OCI-LY1 (cell line): ENCODE data around the gene CHST11.

ENCODE experiments used
- H2AFZ ChIP-seq: fragments of 200-600 bp; sonication (generic), shearing (Covaris generic); 2 replicates; pipeline ENCODE4 v1.6.0; 2014; ENCODE audit warnings: antibody characterized with exemption, mild to moderate bottlenecking, low read length
- H3F3A ChIP-seq: fragments of 200-600 bp; sonication (generic), shearing (Covaris generic); 2 replicates; pipeline ENCODE4 v1.6.0; 2014; ENCODE audit warnings: mild to moderate bottlenecking, antibody characterized with exemption, low read length, moderate library complexity; ENCODE audit not compliant: insufficient read depth
- H3K27ac ChIP-seq: fragments of 200-600 bp; sonication (generic); 2 replicates; pipeline ENCODE4 v1.5.1; 2014; ENCODE audit warnings: low read length, mixed run types, mild to moderate bottlenecking, low read depth; ENCODE audit not compliant: poor library complexity, severe bottlenecking
- H3K27me3 ChIP-seq: fragments of 200-600 bp; sonication (generic); 2 replicates; pipeline ENCODE4 v1.6.0; 2014; ENCODE audit warnings: antibody characterized with exemption, mild to moderate bottlenecking, low read length, moderate library complexity; ENCODE audit not compliant: insufficient read depth
- H3K36me3 ChIP-seq: fragments of 200-600 bp; sonication (generic); 2 replicates; pipeline ENCODE4 v1.6.1; 2014; ENCODE audit warnings: mild to moderate bottlenecking, antibody characterized with exemption, low read length, moderate library complexity, mixed read lengths; ENCODE audit not compliant: insufficient read depth
- H3K4me1 ChIP-seq: fragments of 200-600 bp; sonication (generic); 2 replicates; pipeline ENCODE4 v1.5.1; 2014; ENCODE audit warnings: mild to moderate bottlenecking, low read length, moderate library complexity; ENCODE audit not compliant: insufficient read depth, severe bottlenecking
- H3K4me2 ChIP-seq: fragments of 200-600 bp; sonication (generic), shearing (Covaris generic); 2 replicates; pipeline ENCODE4 v1.6.1; 2014; ENCODE audit warnings: low read length
- H3K4me3 ChIP-seq: fragments of 200-600 bp; sonication (generic); 2 replicates; pipeline ENCODE4 v1.5.1; 2014; ENCODE audit warnings: low read length, low read depth, mild to moderate bottlenecking, mixed read lengths; ENCODE audit not compliant: poor library complexity, severe bottlenecking
- H3K79me2 ChIP-seq: fragments of 200-600 bp; shearing (Covaris generic); 2 replicates; pipeline ENCODE4 v1.6.1; 2016; ENCODE audit warnings: mixed run types, low read length, mixed read lengths; ENCODE audit not compliant: insufficient read depth
- H3K9ac ChIP-seq: fragments of 200-600 bp; sonication (generic), shearing (Covaris generic); 2 replicates; pipeline ENCODE4 v1.6.1; 2014; ENCODE audit warnings: mild to moderate bottlenecking, low read length, mixed read lengths
- H3K9me2 ChIP-seq: fragments of 200-600 bp; sonication (generic), shearing (Covaris generic); 2 replicates; pipeline ENCODE4 v1.6.1; 2014; ENCODE audit warnings: low read depth, mild to moderate bottlenecking, low read length, mixed read lengths
- H3K9me3 ChIP-seq: fragments of 200-600 bp; shearing (Covaris generic); 2 replicates; pipeline ENCODE4 v1.6.1; 2014; ENCODE audit warnings: low read length, mixed read lengths
- H4K20me1 ChIP-seq: fragments of 200-600 bp; sonication (generic), shearing (Covaris generic); 2 replicates; pipeline ENCODE4 v1.6.0; 2016; ENCODE audit warnings: mild to moderate bottlenecking, low read length; ENCODE audit not compliant: insufficient read depth
- EZH2 ChIP-seq: fragments of 200-600 bp; sonication (generic), shearing (Covaris generic); IDR thresholded peaks from 2 replicates; pipeline ENCODE4 v1.8.0; 2017; ENCODE audit warnings: borderline replicate concordance, mixed run types, mild to moderate bottlenecking, antibody characterized with exemption, low read length, moderate library complexity, mixed read lengths
- TF ChIP-seq, protein P1 (sequence below): fragments of 200-600 bp; sonication (generic), shearing (Covaris generic); IDR thresholded peaks from 2 replicates; pipeline ENCODE4 v1.5.1; 2017; ENCODE audit warnings: mild to moderate bottlenecking, antibody characterized with exemption, low read length, moderate library complexity, mixed read lengths

CHST11 gene

GRCh38 chr12:104469066-104469465 is 12.3 kb downstream of the CHST11 start:
- no peaks in the 10 kb centered on the region for H3K36me3 ChIP-seq
- H4K20me1 ChIP-seq, result no peaks in the 10 kb centered on the region
- no peak overlapping the region for H3K4me3 ChIP-seq
- H3K27ac ChIP-seq, result no peak overlapping the region
- no peak overlapping the region for H3K4me2 ChIP-seq
- no peaks in the 10 kb centered on the region for H3K9me3 ChIP-seq
- H3F3A ChIP-seq, result no peaks in the 10 kb centered on the region
- no peak for TF ChIP-seq EZH2
- TF ChIP-seq, protein P1, sequence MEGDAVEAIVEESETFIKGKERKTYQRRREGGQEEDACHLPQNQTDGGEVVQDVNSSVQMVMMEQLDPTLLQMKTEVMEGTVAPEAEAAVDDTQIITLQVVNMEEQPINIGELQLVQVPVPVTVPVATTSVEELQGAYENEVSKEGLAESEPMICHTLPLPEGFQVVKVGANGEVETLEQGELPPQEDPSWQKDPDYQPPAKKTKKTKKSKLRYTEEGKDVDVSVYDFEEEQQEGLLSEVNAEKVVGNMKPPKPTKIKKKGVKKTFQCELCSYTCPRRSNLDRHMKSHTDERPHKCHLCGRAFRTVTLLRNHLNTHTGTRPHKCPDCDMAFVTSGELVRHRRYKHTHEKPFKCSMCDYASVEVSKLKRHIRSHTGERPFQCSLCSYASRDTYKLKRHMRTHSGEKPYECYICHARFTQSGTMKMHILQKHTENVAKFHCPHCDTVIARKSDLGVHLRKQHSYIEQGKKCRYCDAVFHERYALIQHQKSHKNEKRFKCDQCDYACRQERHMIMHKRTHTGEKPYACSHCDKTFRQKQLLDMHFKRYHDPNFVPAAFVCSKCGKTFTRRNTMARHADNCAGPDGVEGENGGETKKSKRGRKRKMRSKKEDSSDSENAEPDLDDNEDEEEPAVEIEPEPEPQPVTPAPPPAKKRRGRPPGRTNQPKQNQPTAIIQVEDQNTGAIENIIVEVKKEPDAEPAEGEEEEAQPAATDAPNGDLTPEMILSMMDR, result no peak
- H3K9ac ChIP-seq, result no peak overlapping the region
- peaks cover 62% of the 10 kb centered on the region for H3K4me1 ChIP-seq
- H3K9me2 ChIP-seq, result no peaks in the 10 kb centered on the region
- no peaks in the 10 kb centered on the region for H3K27me3 ChIP-seq
- no peak overlapping the region for H2AFZ ChIP-seq
- peaks cover 16% of the 10 kb centered on the region; the same call in 1 of the 2 replicates for H3K79me2 ChIP-seq

DNA sequence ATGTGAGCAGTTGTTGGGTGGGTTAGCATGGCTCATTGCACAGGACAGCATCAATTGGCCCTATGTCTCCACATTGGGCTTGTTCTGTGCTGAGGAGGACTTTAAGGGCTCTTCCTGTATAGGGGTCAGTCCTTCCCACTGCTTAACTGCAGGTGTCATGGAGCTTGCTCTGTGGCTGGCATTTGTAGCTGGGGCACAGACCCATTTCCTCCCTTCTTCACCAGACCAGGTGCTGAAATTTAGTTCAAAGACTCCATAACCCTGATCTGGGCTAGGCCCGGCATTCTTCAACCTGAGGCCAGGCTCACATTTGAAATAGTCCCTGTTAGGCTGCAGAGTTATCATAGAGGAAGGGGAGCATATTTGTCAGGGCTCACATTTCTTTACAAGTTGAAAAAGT is 12.8 kb downstream of the CHST11 start:
- Histone ChIP-seq H3K9me3 (no peaks in the 10 kb centered on the region), H3K36me3 (no peaks in the 10 kb centered on the region), H3K4me3 (no peak overlapping the region), H3K79me2 (peaks cover 18% of the 10 kb centered on the region; the same call in 1 of the 2 replicates), H3K27ac (no peak overlapping the region), H3K9ac (no peak overlapping the region), H3K4me2 (no peak overlapping the region), H2AFZ (no peak overlapping the region), H3K9me2 (no peaks in the 10 kb centered on the region), H3K4me1 (peaks cover 64% of the 10 kb centered on the region), H3F3A (no peaks in the 10 kb centered on the region), H4K20me1 (no peaks in the 10 kb centered on the region), H3K27me3 (no peaks in the 10 kb centered on the region)
- TF ChIP-seq EZH2, result no peak
- TF ChIP-seq, protein P1, result no peak

GRCh38 chr12:104470521-104470920 is 13.8 kb downstream of the CHST11 start:
- H3K79me2 ChIP-seq, result peaks cover 18% of the 10 kb centered on the region; the same call in 1 of the 2 replicates
- no peak for TF ChIP-seq EZH2
- TF ChIP-seq, protein P1, result no peak
- peaks cover 56% of the 10 kb centered on the region for H3K4me1 ChIP-seq
- no peak overlapping the region for H3K4me3 ChIP-seq
- no peak overlapping the region for H2AFZ ChIP-seq
- no peaks in the 10 kb centered on the region for H4K20me1 ChIP-seq
- no peaks in the 10 kb centered on the region for H3F3A ChIP-seq
- H3K27ac ChIP-seq, result no peak overlapping the region
- no peak overlapping the region for H3K4me2 ChIP-seq
- H3K9me3 ChIP-seq, result no peaks in the 10 kb centered on the region
- H3K36me3 ChIP-seq, result no peaks in the 10 kb centered on the region
- no peaks in the 10 kb centered on the region for H3K9me2 ChIP-seq
- H3K27me3 ChIP-seq, result no peaks in the 10 kb centered on the region
- no peak overlapping the region for H3K9ac ChIP-seq
